NCI-H187 (cell line): ENCODE data around the gene RBM6.
A peak's percentile ranks its signal among the peaks of the same experiment; 100 is the strongest.
"Not testable (repeated sequence)": the region's sequence is repeated elsewhere in the genome, so short reads cannot be mapped to it uniquely, and the experiment has no call there.

Experiments used
- DNase-seq, 2 experiments: peaks; one replicate each; lab custom pipeline; 2025; lab: John Stamatoyannopoulos, UW

RBM6 gene

DNA sequence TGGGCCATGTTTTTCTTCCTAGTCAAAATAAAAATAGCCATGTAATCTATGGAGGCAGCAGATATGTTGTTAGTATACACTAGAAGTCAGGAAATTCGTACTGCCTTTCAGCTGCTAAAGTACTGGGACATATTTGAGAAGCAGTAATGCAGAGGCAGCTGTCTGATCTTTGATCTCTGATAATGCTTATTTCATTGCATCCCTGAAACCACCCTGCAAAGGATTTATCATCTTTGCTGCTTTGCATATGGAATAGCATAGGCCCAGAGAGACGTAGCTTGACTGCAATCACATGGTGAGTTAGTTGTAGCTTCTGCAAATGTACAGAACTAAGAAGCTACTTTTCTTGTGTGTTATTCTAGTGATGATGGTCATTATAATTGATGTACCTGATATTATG is 52.4 kb downstream of the RBM6 start:
- no peak for DNase-seq

DNA sequence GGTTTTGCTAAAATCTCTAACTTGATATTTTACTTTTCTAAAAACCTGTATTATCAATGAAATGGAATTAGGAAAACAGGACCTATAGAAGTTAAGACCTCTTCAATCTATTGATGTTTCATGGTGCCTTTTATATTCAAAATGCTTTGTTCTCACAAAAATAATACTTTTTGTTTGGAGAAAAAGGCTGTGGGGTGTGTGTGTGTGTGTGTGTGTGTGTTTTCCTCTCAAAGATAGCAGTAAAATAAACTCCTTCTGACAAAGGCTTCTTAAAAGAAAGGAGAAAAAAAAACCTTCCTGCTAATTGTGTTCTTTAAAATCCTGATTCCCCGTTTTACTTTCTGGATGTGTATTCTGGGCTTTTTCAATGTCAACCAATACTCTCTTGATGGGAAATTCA is 54.5 kb downstream of the RBM6 start:
- DNase-seq, result no peak

DNA sequence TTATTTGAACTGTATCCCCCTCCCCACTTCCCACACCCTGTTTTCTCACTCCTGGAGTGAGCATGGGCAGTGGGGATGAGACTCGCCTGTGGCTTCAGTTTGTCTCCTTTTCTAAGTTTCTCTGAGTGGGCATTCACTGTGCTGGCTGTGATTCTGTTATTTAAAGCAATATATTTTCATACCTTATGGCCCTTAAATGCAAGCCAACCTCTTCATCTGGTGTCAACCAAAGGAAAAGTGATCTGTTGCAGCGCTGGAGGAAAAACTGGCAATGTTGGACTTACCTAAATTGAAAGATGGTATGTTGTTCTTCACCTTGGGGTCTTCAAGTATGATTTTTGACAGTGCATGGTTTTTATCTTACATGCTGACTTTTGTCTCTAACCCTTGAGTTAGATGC is 56.1 kb downstream of the RBM6 start:
- DNase-seq, result no peak

- no peak for DNase-seq
Measured at GRCh38 chr3:49997862-49998261, 57.9 kb downstream of the RBM6 start.

GRCh38 chr3:49998326-49998725 is 58.4 kb downstream of the RBM6 start:
- no peak for DNase-seq

DNA sequence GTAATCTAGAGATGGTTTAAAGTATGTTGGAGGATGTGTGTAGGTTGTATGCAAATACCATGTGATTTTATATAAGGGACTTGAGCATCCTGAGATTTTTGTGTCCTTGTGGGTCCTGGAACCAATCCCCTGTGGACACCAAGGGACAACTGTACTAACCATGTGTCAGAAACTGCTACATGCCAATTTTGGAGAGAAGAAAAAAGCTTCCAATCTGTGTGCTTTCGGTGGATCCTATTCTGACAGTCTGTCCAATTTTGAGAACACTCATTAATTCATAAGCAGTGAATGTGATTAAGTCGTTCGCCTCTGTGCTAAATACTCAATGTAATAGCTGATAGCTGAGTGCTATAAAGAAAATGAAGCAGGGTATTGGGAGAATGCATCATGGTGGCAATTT is 61.6 kb downstream of the RBM6 start:
- no peak for DNase-seq

DNA sequence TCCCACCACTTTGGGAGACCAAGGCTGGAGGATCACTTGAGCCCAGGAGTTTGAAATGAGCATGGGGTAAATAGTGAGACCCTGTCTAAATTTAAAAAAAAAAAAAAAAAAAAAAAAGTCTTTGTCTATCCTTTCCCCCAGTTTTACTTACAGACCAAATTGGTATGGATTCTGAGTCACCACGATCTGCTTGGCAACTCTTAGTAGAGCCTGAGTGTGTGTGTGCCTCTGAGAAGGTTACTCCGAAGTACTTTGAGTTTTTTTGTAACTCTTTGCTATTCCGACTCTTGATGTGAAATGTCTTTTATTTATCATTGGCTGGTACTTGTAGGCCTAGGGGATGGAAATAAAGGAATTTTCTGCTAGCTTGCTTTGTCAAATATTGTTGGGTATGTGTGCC is 63.3 kb downstream of the RBM6 start:
- DNase-seq, result no peak

GRCh38 chr3:50003824-50004223 is 63.9 kb downstream of the RBM6 start:
- no peak for DNase-seq

GRCh38 chr3:50008931-50009330 is 69.0 kb downstream of the RBM6 start:
- peak in 1 of 2 experiments; percentile 13 for DNase-seq

GRCh38 chr3:50010959-50011358 is 71.0 kb downstream of the RBM6 start:
- DNase-seq, result no peak

DNA sequence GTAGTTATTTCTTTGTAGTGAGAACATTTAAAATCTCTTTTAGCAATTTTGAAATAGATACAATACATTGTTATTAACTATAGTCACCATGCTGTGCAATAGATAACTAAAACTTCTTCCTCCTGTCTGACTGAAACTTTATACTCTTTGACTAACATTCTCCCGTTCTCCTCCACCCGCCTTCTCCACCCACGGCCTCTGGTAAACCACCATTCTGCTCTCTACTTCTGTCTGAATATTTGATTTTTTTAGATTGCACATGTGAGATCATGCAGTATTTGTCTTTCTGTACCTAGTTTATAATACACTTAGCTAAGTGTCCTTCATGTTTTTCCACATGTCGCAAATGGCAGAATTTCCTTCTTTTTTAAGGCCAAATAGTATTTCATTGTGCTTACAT is 76.0 kb downstream of the RBM6 start:
- DNase-seq, result no peak

- no peak for DNase-seq
Measured at GRCh38 chr3:50028346-50028745, 88.4 kb downstream of the RBM6 start.

GRCh38 chr3:50031201-50031600 is 91.3 kb downstream of the RBM6 start:
- DNase-seq, result not testable (repeated sequence)

- DNase-seq, result no peak
Measured at GRCh38 chr3:50044976-50045375, 105.0 kb downstream of the RBM6 start.

DNA sequence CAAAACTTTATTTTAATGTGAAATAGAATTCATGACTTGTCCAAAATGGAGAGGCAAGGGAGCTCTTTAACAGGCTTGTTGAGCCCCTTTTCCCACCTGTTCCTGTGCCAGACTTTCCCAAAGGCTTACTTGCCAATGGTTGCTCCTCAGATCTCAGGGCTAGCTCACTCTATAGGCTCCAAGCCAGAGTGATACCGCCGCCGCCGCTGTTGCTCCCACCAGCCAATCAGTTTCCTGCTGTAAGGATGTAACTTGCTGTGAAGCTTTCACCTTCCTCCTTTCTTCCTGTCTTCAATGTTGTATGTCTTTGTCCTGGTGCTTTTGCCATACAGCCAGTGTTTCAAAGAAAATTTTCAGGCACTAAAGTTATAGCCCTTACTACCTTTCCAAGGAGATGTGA is 107.5 kb downstream of the RBM6 start:
- no peak for DNase-seq

DNA sequence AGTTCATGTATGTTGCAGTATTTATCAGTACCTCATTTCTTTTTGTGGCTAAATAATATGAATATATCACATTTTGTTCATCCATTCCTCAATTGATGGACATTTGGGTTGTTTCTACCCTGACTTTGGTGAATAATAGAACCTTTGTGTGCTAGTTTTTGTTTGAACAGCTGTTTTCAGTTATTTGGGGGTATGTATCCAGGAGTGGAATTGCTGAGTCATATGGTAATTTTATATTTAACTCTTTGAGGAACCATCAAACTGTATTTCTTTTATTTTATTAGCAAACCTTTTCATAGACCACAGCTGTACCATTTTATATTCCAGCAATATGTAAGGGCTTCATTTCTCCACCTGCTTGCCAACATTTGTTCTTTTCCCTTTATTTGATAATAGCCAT is 110.4 kb downstream of the RBM6 start:
- no peak for DNase-seq

DNA sequence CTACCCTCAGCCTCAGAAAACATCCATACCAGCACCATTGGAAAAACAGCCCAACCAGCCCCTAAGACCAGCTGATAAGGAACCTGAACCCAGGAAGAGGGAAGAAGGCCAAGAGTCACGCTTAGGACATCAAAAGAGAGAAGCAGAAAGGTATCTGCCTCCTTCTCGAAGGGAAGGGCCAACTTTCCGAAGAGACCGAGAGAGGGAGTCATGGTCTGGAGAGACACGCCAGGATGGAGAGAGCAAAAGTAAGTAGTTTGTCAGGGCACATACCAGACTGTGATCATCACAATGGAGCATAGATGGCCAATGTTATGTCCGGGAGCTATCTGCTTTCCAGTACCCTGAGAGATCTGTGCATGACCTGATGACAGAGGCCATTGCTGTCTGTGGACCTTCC is 117.8 kb downstream of the RBM6 start:
- DNase-seq, result no peak

- DNase-seq, result no peak
Measured at GRCh38 chr3:50068134-50068533, 128.2 kb downstream of the RBM6 start.

GRCh38 chr3:50078091-50078490 is 138.1 kb downstream of the RBM6 start:
- DNase-seq, result no peak

- DNase-seq, result no peak
Measured at GRCh38 chr3:50078622-50079021, 138.7 kb downstream of the RBM6 start.

DNA sequence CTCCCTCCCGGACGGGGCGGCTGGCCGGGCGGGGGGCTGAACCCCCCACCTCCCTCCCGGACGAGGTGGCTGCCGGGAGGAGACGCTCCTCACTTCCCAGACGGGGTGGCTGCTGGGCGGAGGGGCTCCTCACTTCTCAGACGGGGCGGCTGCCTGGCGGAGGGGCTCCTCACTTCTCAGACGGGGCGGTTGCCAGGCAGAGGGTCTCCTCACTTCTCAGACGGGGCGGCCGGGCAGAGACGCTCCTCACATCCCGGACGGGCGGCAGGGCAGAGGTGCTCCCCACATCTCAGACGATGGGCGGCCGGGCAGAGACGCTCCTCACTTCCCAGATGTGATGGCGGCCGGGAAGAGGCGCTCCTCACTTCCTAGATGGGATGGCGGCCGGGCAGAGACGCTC is 145.0 kb downstream of the RBM6 start:
- DNase-seq, result not testable (repeated sequence)

DNA sequence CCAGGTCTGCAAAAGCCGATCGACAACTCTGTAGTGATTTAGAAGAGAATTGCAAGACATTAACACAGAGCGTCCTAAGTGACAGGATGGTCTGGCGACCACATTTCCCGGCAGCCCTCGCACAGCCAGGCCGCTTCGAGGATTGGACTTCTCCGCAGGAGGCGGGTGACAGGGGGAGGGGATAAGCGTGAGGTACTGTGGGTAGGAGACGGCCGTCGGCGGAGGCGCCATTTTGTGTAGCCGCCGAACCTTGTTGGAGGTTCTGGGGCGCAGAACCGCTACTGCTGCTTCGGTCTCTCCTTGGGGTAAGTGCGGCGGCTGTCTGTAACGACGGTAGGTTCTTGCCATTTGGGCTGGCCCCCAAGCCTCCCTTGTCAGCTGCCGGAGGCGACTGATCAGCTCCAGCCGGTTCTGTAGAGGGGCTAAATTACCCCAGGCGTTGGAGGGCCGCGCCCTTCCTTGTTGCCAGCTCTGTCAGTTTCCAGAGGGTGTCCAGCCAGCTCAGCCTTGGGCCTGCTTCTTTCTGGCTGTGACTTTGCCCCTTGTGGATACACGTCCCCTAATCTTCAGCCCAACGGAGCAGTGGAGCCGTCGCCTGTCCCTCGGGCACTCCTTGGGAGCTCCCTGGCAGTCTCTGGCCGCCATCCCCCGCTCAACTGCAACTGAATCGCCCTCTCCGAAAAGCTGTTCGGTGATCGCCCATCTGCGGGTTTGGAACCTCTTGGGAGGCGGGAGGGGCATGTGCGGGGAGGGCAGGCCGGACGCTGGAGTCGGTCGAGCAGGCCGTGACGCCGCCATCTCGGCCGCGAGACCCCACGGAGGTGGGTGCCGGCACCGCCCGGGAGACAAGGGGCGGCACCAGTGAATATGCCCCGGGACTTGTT is 149.0 kb downstream of the RBM6 start, which contains the start of gene RBM5:
RBM5 (plus strand) TSS at position 195 of the 884 bp plus-strand sequence. CDS start 1,516 bp downstream, outside the sequence.
- peak; percentile 31 to 64 for DNase-seq

GRCh38 chr3:50089609-50089945 is 149.6 kb downstream of the RBM6 start:
- no peak for DNase-seq

- no peak for DNase-seq
Measured at GRCh38 chr3:50090984-50091383, 151.0 kb downstream of the RBM6 start.
